Motor neuron (in vitro differentiated cells): ENCODE data around the gene CARD18. TPM values are rescaled to one million over a fixed set of nuclear protein-coding genes. Genes with fewer than 3 reads are reported as not detected.

Experiments
- ATAC-seq, 8 experiments: fragments of 200-7000 bp; cut with Tn5 transposase; replicated peaks in 6 of 8; 2 replicates each; pipeline ENCODE4 v1.8.0; 2021; ENCODE audit warnings: mild to moderate bottlenecking in 8 of 8, moderate library complexity in 8 of 8
- H3K27ac ChIP-seq, 2 donors: fragments of 250-450 bp; sonication (Bioruptor Pico); 2 replicates each; pipeline ENCODE4 v1.9.0; 2021; ENCODE audit warnings: antibody characterized with exemption in 2 of 2, mild to moderate bottlenecking in 2 of 2, moderate library complexity in 1 of 2
- H3K4me1 ChIP-seq, 2 donors: fragments of 250-450 bp; sonication (Bioruptor Pico); replicated peaks in 1 of 2; 2 replicates each; pipeline ENCODE4 v1.6.1; 2021; ENCODE audit warnings: antibody characterized with exemption in 2 of 2, mild to moderate bottlenecking in 2 of 2, moderate library complexity in 1 of 2
- H3K4me3 ChIP-seq, 5 donors: fragments of 250-450 bp; sonication (Bioruptor Pico); 2 replicates each; pipeline ENCODE4 v1.9.0; 2021; ENCODE audit warnings: antibody characterized with exemption in 5 of 5, mild to moderate bottlenecking in 5 of 5, moderate library complexity in 4 of 5
- WGBS, 10 experiments: fragments of 450-650 bp; shearing (Covaris generic); methylation state at CpG; one replicate each; pipeline ENCODE4 v1.0.0; 2022; 5-methylcytosine and 5-hydroxymethylcytosine counted together
- in situ Hi-C, 9 experiments: fragments of 400-800 bp; cut with MboI; loops; one replicate each; pipeline ENCODE4 v1.15.0; 2021; ENCODE audit warnings: low sequenced_read_pairs in 9 of 9, low pct_unique_long_range_greater_than_20kb in 2 of 9; ENCODE audit not compliant: unreplicated experiment in 9 of 9
- total RNA-seq, 8 experiments: library from RNA; unstranded; fragments of 300-600 nt; gene quantifications; 2 replicates each; pipeline versions ENCODE4 v1.2.3 to v1.2.4, GENCODE V29; 2022

CARD18 gene
- total RNA-seq, 8 experiments from 2014 or later = not detected

DNA sequence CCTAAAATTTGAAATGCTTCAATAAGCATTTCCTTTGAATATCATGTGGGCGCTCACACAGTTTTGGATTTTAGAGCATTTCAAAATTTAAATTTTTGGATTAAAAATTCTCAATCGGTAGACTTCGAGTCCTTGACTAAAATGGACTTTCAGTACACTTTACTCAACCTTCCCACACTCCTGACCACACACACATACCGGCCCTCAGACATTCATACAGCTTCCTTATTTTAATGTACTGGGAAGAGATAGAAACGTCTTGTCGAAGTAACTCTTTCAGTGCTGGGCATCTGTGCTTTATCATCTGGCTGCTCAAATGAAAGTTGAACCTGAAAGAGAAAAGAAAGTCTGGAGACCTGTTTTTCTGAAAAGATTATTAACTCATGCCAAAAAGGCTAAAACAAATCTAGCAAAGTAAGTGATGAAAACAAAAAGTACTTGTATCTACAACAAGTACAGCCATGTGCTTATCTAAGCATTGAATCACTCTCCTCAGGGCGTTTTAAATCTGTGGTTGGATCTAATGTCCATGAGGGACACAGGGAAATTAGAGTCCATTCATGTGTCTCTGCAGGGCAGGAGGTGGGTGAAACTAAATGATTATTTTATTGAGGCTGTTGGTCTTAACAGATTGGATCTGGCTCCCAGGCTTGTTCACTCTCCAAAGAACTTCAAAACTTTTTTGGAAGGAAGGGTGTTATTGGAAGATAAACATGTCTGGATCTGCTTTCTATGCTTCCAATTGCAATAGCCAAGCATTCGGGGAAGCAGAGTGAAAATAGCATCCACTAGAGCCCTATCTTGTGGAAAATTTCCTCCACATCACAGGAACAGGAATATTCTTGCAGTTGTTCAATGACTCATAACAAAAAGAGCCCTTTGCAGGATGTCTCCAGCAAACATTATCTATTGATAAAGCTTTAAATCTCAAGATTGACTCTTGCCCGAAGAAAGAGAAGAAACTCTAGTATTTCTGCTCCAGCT, 47.0 kb downstream of the CARD18 start:
- H3K27ac ChIP-seq = no peak overlapping the region
- peak in 2 of 8 experiments; percentile 57 to 63 for ATAC-seq
- in situ Hi-C loops = no loop called here
- WGBS, 10 experiments = 37 to 96% (median 80%) methylated on average over 3 to 8 of the region's 9 CpGs
- H3K4me3 ChIP-seq = no peak overlapping the region
- no peaks in the 10 kb centered on the region for H3K4me1 ChIP-seq

Other genes starting within 250 kb of the CARD18 start
- gene CASP12, start 241.3 kb downstream of the CARD18 start, total RNA-seq = under 1 TPM in 1 of 8 experiments, not detected in 7; 0.43 TPM
- 100 to 1,000 TPM in 1 of 8 experiments, 10 to 100 TPM in 2, 1 to 10 TPM in 1, under 1 TPM in 3, not detected in 1; 0.18 to 104 (median 8.6) TPM for gene CASP4, start 171.2 kb downstream of the CARD18 start, total RNA-seq
- gene CASP5, start 116.6 kb downstream of the CARD18 start, total RNA-seq = not detected
- 100 to 1,000 TPM in 1 of 8 experiments, 10 to 100 TPM in 3, under 1 TPM in 2, not detected in 2; 0.27 to 127 (median 31.3) TPM for gene CASP1, start 104.6 kb downstream of the CARD18 start, total RNA-seq
- 10 to 100 TPM in 4 of 8 experiments, 1 to 10 TPM in 2, under 1 TPM in 2; 0.71 to 46.5 (median 7.6) TPM for gene CARD16, start 94.4 kb downstream of the CARD18 start, total RNA-seq